Panc1 (cell line): ENCODE data around the gene UBE2N. TPM values are rescaled to one million over a fixed set of nuclear protein-coding genes. Genes with fewer than 3 reads are reported as not detected.

Experiments used
- ATAC-seq: fragments of 200-7000 bp; cut with Tn5 transposase; 2 replicates; pipeline ENCODE4 v1.9.1; 2020; ENCODE audit warnings: mild to moderate bottlenecking, moderate library complexity
- BruUV-seq: library from RNA; stranded (reverse); fragments of 400-500 nt; replicated peaks from 2 replicates; lab custom pipeline; 2021; lab: Mats Ljungman, UMichigan
- CTCF ChIA-PET: fragments of 300-600 bp; sonication (Branson Sonifier 250); formaldehyde crosslinking; loops from one replicate; lab custom pipeline; 2022; ENCODE audit warnings: antibody characterized with exemption; lab: Charles Lee
- POLR2A ChIA-PET: fragments of 300-600 bp; sonication (Branson Sonifier 250); formaldehyde crosslinking; loops from one replicate; lab custom pipeline; 2022; ENCODE audit warnings: antibody characterized with exemption; lab: Charles Lee
- DNase-seq: peaks from one replicate; pipeline ENCODE4 v3.0.0-alpha.2; 2010; ENCODE audit warnings: low read depth, low spot score
- H3K27ac ChIP-seq: 2 replicates; pipeline ENCODE4 v1.5.1; 2011; ENCODE audit warnings: mild to moderate bottlenecking, low read length, inconsistent platforms
- H3K27me3 ChIP-seq: fragments of 200-500 bp; sonication (Bioruptor generic); 2 replicates; pipeline ENCODE4 v1.6.0; 2014; ENCODE audit warnings: low read length, inconsistent platforms; ENCODE audit not compliant: control insufficient read depth, insufficient read depth
- H3K36me3 ChIP-seq: fragments of 200-500 bp; sonication (Bioruptor generic); 2 replicates; pipeline ENCODE4 v1.5.1; 2014; ENCODE audit warnings: inconsistent platforms, mild to moderate bottlenecking, low read length, moderate library complexity; ENCODE audit not compliant: control insufficient read depth, insufficient read depth
- H3K4me1 ChIP-seq: 2 replicates; pipeline ENCODE4 v1.5.1; 2011; ENCODE audit warnings: inconsistent platforms, mild to moderate bottlenecking, low read length, moderate library complexity; ENCODE audit not compliant: control insufficient read depth, insufficient read depth
- H3K4me3 ChIP-seq, 2 experiments: 2 replicates each; pipeline ENCODE4 v1.5.1; 2011 to 2012; ENCODE audit warnings: low read depth in 2 of 2, low read length in 2 of 2, mild to moderate bottlenecking in 2 of 2, inconsistent platforms in 1 of 2, moderate library complexity in 1 of 2
- H3K9me3 ChIP-seq: fragments of 200-500 bp; sonication (Bioruptor generic); 2 replicates; pipeline ENCODE4 v1.5.1; 2014; ENCODE audit warnings: low read depth, mild to moderate bottlenecking, inconsistent platforms, low read length, moderate library complexity; ENCODE audit not compliant: control insufficient read depth, insufficient read depth
- POLR2AphosphoS5 ChIP-seq: IDR thresholded peaks from 2 replicates; pipeline ENCODE4 v1.6.1; 2012; ENCODE audit warnings: mild to moderate bottlenecking, low read depth, low read length, moderate library complexity
- REST ChIP-seq, 2 experiments: IDR thresholded peaks; 2 replicates each; pipeline ENCODE4 v1.6.1; 2011 to 2012; ENCODE audit warnings: low read depth in 2 of 2, control low read depth in 1 of 2, low read length in 1 of 2, mild to moderate bottlenecking in 1 of 2, moderate library complexity in 1 of 2; ENCODE audit not compliant: insufficient read depth in 1 of 2
- SIN3A ChIP-seq: IDR thresholded peaks from 2 replicates; pipeline ENCODE4 v1.6.1; 2012; ENCODE audit warnings: low read depth, mild to moderate bottlenecking, low read length, moderate library complexity, borderline replicate concordance; ENCODE audit not compliant: insufficient read depth
- TCF7L2 ChIP-seq: IDR thresholded peaks from 2 replicates; pipeline ENCODE4 v1.6.1; 2011; ENCODE audit warnings: mild to moderate bottlenecking, low read depth, low read length, inconsistent platforms
- in situ Hi-C: cut with HindIII; loops from 2 replicates; pipeline ENCODE4 v1.10.0; 2016; ENCODE audit warnings: low sequenced_read_pairs, low pct_unique_long_range_greater_than_20kb
- intact Hi-C: fragments of 100-400 bp; cut with micrococcal nuclease; formaldehyde crosslinking; loops from one replicate; pipeline ENCODE4 v1.10.0; 2022; ENCODE audit not compliant: unreplicated experiment
- total RNA-seq: library from RNA; stranded (reverse); gene quantifications from one replicate; pipeline ENCODE4 v1.2.1, GENCODE V29; 2021; ENCODE audit not compliant: unreplicated experiment
- TF ChIP-seq, protein P1 (sequence below): fragments of 450-650 bp; IDR thresholded peaks from 2 replicates; pipeline ENCODE4 v1.5.1; 2017; ENCODE audit warnings: mild to moderate bottlenecking

The UBE2N gene
- total RNA-seq, 1 experiment from 2014 or later = 150 TPM

- POLR2A ChIA-PET = no interaction called here
- no peaks in the 10 kb centered on the region for H3K4me1 ChIP-seq
Measured at GRCh38 chr12:93459097-93459496, 17.4 kb upstream of the UBE2N start.

GRCh38 chr12:93456077-93456476 is 14.3 kb upstream of the UBE2N start:
- in situ Hi-C loops (no loop called here), intact Hi-C loops (no loop called here)
- Histone ChIP-seq H3K27ac (no peak overlapping the region), H3K4me1 (no peaks in the 10 kb centered on the region), H3K27me3 (no peaks in the 10 kb centered on the region), H3K4me3 (no peak overlapping the region), H3K36me3 (no peaks in the 10 kb centered on the region), H3K9me3 (no peaks in the 10 kb centered on the region)
- no TSS peak for BruUV-seq
- ChIA-PET POLR2A (no interaction called here), CTCF (no interaction called here)
- DNase-seq = no peak
- no peak for TF ChIP-seq SIN3A
- no peak for TF ChIP-seq POLR2AphosphoS5
- TF ChIP-seq TCF7L2 = no peak
- TF ChIP-seq, protein P1, sequence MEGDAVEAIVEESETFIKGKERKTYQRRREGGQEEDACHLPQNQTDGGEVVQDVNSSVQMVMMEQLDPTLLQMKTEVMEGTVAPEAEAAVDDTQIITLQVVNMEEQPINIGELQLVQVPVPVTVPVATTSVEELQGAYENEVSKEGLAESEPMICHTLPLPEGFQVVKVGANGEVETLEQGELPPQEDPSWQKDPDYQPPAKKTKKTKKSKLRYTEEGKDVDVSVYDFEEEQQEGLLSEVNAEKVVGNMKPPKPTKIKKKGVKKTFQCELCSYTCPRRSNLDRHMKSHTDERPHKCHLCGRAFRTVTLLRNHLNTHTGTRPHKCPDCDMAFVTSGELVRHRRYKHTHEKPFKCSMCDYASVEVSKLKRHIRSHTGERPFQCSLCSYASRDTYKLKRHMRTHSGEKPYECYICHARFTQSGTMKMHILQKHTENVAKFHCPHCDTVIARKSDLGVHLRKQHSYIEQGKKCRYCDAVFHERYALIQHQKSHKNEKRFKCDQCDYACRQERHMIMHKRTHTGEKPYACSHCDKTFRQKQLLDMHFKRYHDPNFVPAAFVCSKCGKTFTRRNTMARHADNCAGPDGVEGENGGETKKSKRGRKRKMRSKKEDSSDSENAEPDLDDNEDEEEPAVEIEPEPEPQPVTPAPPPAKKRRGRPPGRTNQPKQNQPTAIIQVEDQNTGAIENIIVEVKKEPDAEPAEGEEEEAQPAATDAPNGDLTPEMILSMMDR = no peak
- TF ChIP-seq REST (IDR thresholded peaks at IDR 0.05; ENCODE audit: insufficient read depth in 1 of 2, low read depth in 2 of 2, low read length in 1 of 2) = no peak
- ATAC-seq = no peak

More at GRCh38 chr12:93459097-93459496, 17.4 kb upstream of the UBE2N start:
- TF ChIP-seq POLR2AphosphoS5 (no peak), SIN3A (no peak), TCF7L2 (no peak), REST (IDR thresholded peaks at IDR 0.05; ENCODE audit: insufficient read depth in 1 of 2, low read depth in 2 of 2, low read length in 1 of 2) (no peak)
- TF ChIP-seq, protein P1 = no peak
- H3K4me3 ChIP-seq = no peak overlapping the region
- H3K36me3 ChIP-seq = no peaks in the 10 kb centered on the region
- DNase-seq (no peak), ATAC-seq (no peak)
- intact Hi-C loops = no loop called here
- CTCF ChIA-PET = no interaction called here
- H3K27me3 ChIP-seq = no peaks in the 10 kb centered on the region
- no TSS peak for BruUV-seq
- in situ Hi-C loops = no loop called here
- no peaks in the 10 kb centered on the region for H3K9me3 ChIP-seq
- no peak overlapping the region for H3K27ac ChIP-seq
